ENCODE data around the gene BMP2. TPM values are rescaled to one million over a fixed set of nuclear protein-coding genes. Genes with fewer than 3 reads are reported as not detected.
A peak's percentile ranks its signal among the peaks of the same experiment; 100 is the strongest.

BMP2 gene
- total RNA-seq, result 10 to 100 TPM; 16.5 to 29.8 (median 28.4) TPM

- no peaks in the 10 kb centered on the region for H3K9me3 ChIP-seq
- peak within 1 kb of the TSS; percentile 60 to 90 (median 82) for H3K27ac ChIP-seq
- TF ChIP-seq CTCF (IDR thresholded peaks at IDR 0.05) (peak in 2 of 6 experiments; percentile 21 to 34), POLR2A (IDR thresholded peaks at IDR 0.05) (peak in 1 of 2 donors; percentile 76)
- H3K36me3 ChIP-seq, result no peaks in the 10 kb centered on the region
- H3K4me1 ChIP-seq, result peaks cover 0 to 32% (median 0%) of the 10 kb centered on the region in 4 donors
- peak in 2 of 3 donors; percentile 70 to 81 for DNase-seq
- H3K4me3 ChIP-seq, result peak within 1 kb of the TSS; percentile 40 to 94 (median 70)
- H3K27me3 ChIP-seq, result no peaks in the 10 kb centered on the region
Observed at GRCh38 chr20:6767536-6768227, at the start of gene BMP2. TSS of gene BMP2 (plus strand) at chr20:6767686. CDS start at chr20:6770127, 2,441 bp downstream.

GRCh38 chr20:6718662-6719368 is 48.7 kb upstream of the BMP2 start:
- no peaks in the 10 kb centered on the region for H3K36me3 ChIP-seq
- no peak overlapping the region for H3K27ac ChIP-seq
- H3K4me3 ChIP-seq, result no peak overlapping the region
- no peaks in the 10 kb centered on the region for H3K27me3 ChIP-seq
- no peak for DNase-seq
- no peak for TF ChIP-seq POLR2A (IDR thresholded peaks at IDR 0.05)
- TF ChIP-seq CTCF (IDR thresholded peaks at IDR 0.05), result no peak
- no peaks in the 10 kb centered on the region for H3K9me3 ChIP-seq
- H3K4me1 ChIP-seq, result peaks cover 0 to 5% (median 0%) of the 10 kb centered on the region in 4 donors

GRCh38 chr20:6719369-6719721 is 48.1 kb upstream of the BMP2 start:
- Histone ChIP-seq H3K27ac (no peak overlapping the region), H3K4me3 (no peak overlapping the region), H3K4me1 (peaks cover 0 to 5% (median 0%) of the 10 kb centered on the region in 4 donors), H3K36me3 (no peaks in the 10 kb centered on the region), H3K9me3 (no peaks in the 10 kb centered on the region), H3K27me3 (no peaks in the 10 kb centered on the region)
- no peak for DNase-seq
- TF ChIP-seq POLR2A (IDR thresholded peaks at IDR 0.05), result no peak
- TF ChIP-seq CTCF (IDR thresholded peaks at IDR 0.05), result no peak

- Histone ChIP-seq H3K36me3 (no peaks in the 10 kb centered on the region), H3K4me1 (no peaks in the 10 kb centered on the region), H3K27me3 (no peaks in the 10 kb centered on the region), H3K9me3 (no peaks in the 10 kb centered on the region), H3K4me3 (no peak overlapping the region), H3K27ac (no peak overlapping the region)
- no peak for DNase-seq
- TF ChIP-seq CTCF (IDR thresholded peaks at IDR 0.05) (no peak), POLR2A (IDR thresholded peaks at IDR 0.05) (no peak)
Observed at GRCh38 chr20:6726761-6727160, 40.7 kb upstream of the BMP2 start.

GRCh38 chr20:6730672-6731328 is 36.7 kb upstream of the BMP2 start:
- Histone ChIP-seq H3K27ac (peak overlapping the region in 1 of 4 donors; percentile 36), H3K36me3 (no peaks in the 10 kb centered on the region), H3K9me3 (no peaks in the 10 kb centered on the region), H3K27me3 (no peaks in the 10 kb centered on the region), H3K4me3 (no peak overlapping the region), H3K4me1 (peaks cover 0 to 5% (median 0%) of the 10 kb centered on the region in 4 donors)
- TF ChIP-seq POLR2A (IDR thresholded peaks at IDR 0.05) (no peak), CTCF (IDR thresholded peaks at IDR 0.05) (no peak)
- no peak for DNase-seq
